ENCODE data around the gene ABHD16B.

- TF ChIP-seq POLR2AphosphoS5 (IDR thresholded peaks at IDR 0.05; ENCODE audit: low read depth) (no peak), CTCF (conservative IDR thresholded peaks at IDR 0.05; ENCODE audit: low read depth in 2 of 2) (no peak), ZNF462 (CRISPR knock-in tag; IDR thresholded peaks at IDR 0.05) (no peak), CREB1 (CRISPR knock-in tag; IDR thresholded peaks at IDR 0.05; ENCODE audit: low read depth) (no peak), STAT1 (IDR thresholded peaks at IDR 0.05; ENCODE audit: unreplicated experiment) (no peak)
These were observed 31.1 kb upstream of the ABHD16B start for GRCh38 chr20:63829945-63830835.
